Measurements from ENCODE around the gene ACTR5. TPM values are rescaled to one million over a fixed set of nuclear protein-coding genes. Genes with fewer than 3 reads are reported as not detected.

The ACTR5 gene
- total and polyA plus RNA-seq, 2 of the 13 experiments (the other 11 are each of a cell fraction or from before 2014, with no cell fraction given), result 19.5 to 20.5 TPM

GRCh38 chr20:38730989-38731737 is 17.1 kb upstream of the ACTR5 start (continued):
- TF ChIP-seq, protein P1, sequence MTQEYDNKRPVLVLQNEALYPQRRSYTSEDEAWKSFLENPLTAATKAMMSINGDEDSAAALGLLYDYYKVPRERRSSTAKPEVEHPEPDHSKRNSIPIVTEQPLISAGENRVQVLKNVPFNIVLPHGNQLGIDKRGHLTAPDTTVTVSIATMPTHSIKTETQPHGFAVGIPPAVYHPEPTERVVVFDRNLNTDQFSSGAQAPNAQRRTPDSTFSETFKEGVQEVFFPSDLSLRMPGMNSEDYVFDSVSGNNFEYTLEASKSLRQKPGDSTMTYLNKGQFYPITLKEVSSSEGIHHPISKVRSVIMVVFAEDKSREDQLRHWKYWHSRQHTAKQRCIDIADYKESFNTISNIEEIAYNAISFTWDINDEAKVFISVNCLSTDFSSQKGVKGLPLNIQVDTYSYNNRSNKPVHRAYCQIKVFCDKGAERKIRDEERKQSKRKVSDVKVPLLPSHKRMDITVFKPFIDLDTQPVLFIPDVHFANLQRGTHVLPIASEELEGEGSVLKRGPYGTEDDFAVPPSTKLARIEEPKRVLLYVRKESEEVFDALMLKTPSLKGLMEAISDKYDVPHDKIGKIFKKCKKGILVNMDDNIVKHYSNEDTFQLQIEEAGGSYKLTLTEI (CRISPR knock-in tag; conservative IDR thresholded peaks at IDR 0.05), result no peak
- TF ChIP-seq AGO2 (optimal IDR thresholded peaks at IDR 0.05; ENCODE audit: low read depth, low read length) (no peak), ZNF644 (CRISPR knock-in tag; IDR thresholded peaks at IDR 0.05; ENCODE audit: low read depth) (no peak), RARA (CRISPR knock-in tag; IDR thresholded peaks at IDR 0.05) (0 out of 2 replicates have a peak, but pooled peaks have one; percentile 21), ARNTL (CRISPR knock-in tag; IDR thresholded peaks at IDR 0.05) (no peak), ZNF839 (CRISPR knock-in tag; IDR thresholded peaks at IDR 0.05; ENCODE audit: borderline replicate concordance) (peak; percentile 80; the same call in 1 of the 2 replicates), ZNF414 (CRISPR knock-in tag; IDR thresholded peaks at IDR 0.05) (peak; percentile 51; the same call in 1 of the 2 replicates), THAP7 (CRISPR knock-in tag; IDR thresholded peaks at IDR 0.05) (0 out of 2 replicates have a peak, but pooled peaks have one; percentile 16), MBD4 (IDR thresholded peaks at IDR 0.05; ENCODE audit: borderline replicate concordance, low read length) (no peak), ZNF609 (CRISPR knock-in tag; IDR thresholded peaks at IDR 0.05; ENCODE audit: borderline replicate concordance) (no peak), HNF4G (IDR thresholded peaks at IDR 0.05; ENCODE audit: borderline replicate concordance, low read depth, low read length) (no peak), HNF4G (CRISPR knock-in tag; IDR thresholded peaks at IDR 0.05; ENCODE audit: borderline replicate concordance, low read depth) (0 out of 2 replicates have a peak, but pooled peaks have one; percentile 82), SMAD1 (CRISPR knock-in tag; IDR thresholded peaks at IDR 0.05; ENCODE audit: borderline replicate concordance, low read depth) (0 out of 2 replicates have a peak, but pooled peaks have one; percentile 85), ATF5 (CRISPR knock-in tag; IDR thresholded peaks at IDR 0.05; ENCODE audit: low read depth) (no peak), NR2F1 (CRISPR knock-in tag; IDR thresholded peaks at IDR 0.05) (no peak)
- TF ChIP-seq, protein P2, sequence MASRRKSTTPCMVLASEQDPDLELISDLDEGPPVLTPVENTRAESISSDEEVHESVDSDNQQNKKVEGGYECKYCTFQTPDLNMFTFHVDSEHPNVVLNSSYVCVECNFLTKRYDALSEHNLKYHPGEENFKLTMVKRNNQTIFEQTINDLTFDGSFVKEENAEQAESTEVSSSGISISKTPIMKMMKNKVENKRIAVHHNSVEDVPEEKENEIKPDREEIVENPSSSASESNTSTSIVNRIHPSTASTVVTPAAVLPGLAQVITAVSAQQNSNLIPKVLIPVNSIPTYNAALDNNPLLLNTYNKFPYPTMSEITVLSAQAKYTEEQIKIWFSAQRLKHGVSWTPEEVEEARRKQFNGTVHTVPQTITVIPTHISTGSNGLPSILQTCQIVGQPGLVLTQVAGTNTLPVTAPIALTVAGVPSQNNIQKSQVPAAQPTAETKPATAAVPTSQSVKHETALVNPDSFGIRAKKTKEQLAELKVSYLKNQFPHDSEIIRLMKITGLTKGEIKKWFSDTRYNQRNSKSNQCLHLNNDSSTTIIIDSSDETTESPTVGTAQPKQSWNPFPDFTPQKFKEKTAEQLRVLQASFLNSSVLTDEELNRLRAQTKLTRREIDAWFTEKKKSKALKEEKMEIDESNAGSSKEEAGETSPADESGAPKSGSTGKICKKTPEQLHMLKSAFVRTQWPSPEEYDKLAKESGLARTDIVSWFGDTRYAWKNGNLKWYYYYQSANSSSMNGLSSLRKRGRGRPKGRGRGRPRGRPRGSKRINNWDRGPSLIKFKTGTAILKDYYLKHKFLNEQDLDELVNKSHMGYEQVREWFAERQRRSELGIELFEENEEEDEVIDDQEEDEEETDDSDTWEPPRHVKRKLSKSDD (CRISPR knock-in tag; IDR thresholded peaks at IDR 0.05; ENCODE audit: low read depth), result no peak
